GM15510 (cell line): ENCODE measurements around the gene KCNT2.

Source experiments
- POLR2A ChIP-seq: IDR thresholded peaks from 3 replicates; pipeline ENCODE4 v1.6.1; 2011; ENCODE audit warnings: borderline replicate concordance; ENCODE audit not compliant: insufficient read length; ENCODE audit errors: extremely low read depth

The KCNT2 gene

DNA sequence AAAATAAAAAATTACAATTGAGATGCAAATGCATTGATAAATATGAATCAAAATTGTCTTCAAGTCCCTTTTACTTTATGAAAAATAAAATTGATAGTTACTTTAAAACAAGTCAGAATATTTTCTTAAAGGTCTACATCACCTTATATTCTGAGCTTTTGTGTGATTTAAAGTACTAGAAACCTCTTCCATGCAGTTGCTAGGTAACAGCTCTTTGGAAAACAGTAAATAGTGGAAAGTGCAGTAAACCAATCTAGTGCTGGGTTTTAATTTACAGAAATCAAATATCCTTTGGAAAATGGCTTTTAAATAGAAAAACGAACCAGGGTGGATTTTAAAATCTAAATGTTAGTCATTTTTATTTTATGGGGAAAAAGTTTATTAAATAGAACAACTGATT, 227.9 kb downstream of the KCNT2 start:
- no peak for TF ChIP-seq POLR2A

DNA sequence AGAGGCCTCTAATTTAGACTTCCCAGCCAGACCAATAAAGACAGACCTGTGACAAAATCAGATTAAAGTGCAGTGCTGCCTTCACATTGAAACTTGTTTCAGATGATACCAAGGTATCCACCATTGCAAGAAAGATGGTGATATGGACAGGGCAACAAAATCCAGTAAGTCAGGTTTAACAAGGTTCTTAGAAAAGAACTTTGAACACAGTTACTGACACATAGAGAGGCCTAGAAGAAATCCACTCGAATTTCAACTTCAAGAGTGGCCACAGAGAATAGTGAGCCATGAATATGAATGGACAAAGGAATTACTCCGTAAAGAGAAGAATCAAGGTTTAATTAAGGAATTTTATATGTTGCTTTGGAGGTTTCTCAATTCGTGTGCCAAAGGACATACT, 230.4 kb downstream of the KCNT2 start:
- no peak for TF ChIP-seq POLR2A

DNA sequence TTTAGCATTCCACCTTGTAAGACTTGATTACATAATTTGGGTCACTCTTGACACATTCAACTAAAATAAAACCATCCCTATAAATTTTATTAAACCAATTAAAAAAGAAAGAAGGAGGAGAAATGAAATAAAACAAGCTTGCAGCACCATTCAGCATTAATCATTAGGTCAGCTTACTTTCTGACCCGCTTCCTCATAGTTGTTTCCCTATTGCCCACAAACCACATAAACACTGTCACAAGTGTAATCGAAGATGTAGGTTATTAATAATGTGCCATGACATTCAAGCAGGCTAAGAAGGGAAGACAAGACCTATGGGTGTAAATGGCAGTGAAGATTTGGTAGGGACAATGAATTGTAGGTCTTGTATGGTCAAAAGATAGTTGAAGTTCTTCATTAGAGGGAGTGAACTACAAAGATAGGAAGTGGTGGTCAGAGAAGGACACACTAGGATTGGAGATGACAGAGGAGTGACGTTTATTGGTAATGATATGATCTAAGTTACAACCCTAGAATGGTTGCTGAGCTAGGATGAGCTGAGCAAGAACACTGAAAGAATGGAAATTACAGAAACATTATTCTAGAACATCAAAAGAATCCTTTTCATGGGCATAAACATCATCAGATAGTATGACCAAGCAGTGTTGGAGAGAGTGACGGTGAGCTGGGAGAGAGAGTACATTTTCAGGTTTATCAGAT, 231.5 kb downstream of the KCNT2 start:
- TF ChIP-seq POLR2A = no peak

DNA sequence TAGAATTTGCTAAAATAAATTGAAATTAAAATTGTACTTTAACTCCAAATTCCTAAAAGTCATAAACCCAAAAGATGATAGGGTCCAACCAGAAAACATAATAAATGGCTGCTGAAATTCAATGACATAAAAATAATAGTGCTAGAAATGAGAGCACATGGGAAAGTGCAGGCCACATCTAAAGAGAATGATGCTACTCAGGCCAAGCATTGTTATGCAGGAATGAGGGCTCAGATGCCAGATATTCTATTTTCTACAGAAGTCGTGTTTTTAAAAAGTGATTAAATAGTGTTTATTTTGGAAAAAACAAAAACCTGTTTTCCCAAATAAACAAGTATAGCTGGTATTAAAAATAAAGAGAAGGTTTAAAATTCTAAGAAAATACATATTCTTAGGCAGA, 234.4 kb downstream of the KCNT2 start:
- TF ChIP-seq POLR2A = no peak

DNA sequence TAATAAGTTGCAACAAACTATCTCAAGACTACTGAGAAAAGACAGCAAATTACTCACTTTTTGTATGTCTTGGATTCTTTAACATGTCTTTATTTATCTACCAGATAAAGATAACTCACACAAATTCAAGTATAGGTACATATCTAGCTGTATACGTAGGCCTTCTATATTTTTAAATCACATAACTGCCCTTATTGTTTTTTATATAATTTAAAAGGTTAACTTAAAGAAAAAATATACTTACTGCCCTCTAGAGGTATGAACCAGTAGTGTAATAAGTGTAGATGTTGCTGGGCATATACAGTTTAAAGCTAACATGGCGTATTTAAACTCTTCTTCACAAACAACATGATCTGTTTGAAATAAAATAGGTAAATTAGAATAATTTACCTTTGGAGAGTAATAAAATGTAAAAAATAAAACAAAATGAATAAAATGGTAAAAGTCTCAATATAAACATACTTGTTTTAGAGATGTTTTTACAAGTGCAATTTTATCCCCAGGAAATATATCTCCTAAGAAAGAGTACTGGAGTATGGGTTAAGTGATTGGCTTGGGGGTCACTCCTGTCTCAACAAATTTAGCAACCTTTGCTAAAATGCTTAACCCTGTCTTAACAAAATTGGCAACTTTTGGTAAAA, 235.2 kb downstream of the KCNT2 start:
- TF ChIP-seq POLR2A = no peak

DNA sequence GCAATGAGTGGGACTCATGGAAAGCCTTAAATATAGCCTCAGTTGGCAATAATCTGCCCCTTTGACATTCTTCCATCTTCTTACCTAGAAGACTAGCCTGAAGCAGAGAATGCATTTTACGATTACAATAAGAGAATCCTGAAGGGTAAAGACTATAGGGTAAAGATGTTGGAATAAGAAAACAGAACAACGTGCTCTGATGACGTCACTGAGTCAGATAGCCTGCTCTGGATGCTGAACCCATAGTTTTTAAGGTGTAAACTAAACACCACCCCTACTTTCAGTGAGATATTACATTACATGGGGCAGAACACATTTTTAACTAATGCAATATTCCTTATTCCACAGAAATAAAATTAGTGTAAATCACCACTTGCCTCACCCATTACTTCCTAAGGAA, 240.4 kb downstream of the KCNT2 start:
- no peak for TF ChIP-seq POLR2A

DNA sequence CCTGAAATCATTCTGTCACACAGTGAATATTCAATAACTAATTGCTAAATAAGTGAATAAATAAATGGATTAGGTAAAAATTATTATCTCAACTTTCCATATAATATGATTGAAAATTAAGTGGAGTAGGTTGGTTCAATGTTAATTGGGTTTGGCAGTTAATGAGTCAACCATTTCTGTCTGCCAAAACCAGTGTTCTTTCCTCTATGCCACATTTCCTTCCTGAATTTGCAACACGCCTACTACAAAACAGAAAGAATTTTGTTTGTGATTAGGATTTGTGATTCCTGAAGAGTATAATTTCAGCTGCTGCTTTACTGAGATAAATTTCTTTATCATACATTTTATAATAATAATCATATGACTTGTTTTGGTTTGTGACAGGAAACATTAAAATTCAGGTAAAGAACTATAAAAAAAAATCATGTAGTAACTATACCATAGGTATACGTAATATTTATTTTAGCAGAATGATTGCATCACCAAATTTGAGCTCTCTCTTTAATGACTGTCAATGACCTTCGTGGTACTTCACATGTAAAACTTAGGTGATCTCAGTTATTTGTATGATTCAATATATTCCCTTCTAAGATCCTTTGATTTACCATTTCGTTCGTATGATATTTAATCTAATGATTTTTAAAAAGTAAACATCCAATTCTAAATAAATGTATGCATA, 241.3 kb downstream of the KCNT2 start:
- TF ChIP-seq POLR2A = no peak

DNA sequence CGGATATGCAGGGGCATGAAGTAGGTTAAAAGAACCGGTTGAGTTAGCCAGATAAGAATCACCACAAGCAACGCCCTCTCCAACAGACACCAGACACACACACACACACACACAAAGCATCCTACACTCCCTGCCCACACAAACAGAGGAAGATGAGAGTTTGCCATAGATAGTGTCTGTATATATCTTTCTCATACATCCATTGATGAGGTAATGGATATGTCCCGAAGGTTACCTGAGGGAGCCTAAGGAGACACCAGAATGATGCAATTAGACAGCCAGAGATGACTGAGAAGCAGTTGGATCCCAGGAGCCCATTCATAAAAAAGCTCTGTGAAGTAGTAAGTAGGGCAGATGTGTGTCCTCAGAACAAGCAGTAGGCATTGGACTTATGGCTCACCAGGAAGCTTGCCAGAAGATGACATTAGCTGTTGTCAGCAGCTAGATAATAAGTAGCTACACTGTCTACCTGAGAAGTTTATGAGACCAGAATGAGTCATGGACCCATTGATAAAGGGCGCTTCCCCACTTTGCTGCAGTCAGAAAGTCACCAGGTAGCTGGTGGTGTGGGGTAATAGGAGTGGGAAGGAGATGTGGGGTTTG, 247.0 kb downstream of the KCNT2 start:
- TF ChIP-seq POLR2A = no peak

DNA sequence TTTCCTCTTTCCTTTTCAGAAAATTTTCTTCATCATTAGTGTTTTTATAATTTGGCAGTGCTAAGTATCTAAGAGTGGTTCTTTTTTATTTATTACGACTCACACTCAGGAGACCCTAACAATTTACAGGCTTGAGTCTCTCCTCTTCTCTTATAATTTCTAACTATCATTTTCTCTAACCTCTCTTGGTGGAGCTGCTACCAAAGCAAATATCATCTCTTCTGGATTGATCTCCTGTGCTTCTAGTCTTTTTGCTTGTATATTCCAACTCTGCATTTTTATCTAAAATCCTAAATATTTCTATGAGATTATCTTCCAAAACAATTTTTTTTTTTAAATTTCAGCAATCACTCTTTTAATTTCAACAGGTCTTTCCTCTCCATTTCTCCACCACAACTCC, 250.3 kb downstream of the KCNT2 start:
- no peak for TF ChIP-seq POLR2A

DNA sequence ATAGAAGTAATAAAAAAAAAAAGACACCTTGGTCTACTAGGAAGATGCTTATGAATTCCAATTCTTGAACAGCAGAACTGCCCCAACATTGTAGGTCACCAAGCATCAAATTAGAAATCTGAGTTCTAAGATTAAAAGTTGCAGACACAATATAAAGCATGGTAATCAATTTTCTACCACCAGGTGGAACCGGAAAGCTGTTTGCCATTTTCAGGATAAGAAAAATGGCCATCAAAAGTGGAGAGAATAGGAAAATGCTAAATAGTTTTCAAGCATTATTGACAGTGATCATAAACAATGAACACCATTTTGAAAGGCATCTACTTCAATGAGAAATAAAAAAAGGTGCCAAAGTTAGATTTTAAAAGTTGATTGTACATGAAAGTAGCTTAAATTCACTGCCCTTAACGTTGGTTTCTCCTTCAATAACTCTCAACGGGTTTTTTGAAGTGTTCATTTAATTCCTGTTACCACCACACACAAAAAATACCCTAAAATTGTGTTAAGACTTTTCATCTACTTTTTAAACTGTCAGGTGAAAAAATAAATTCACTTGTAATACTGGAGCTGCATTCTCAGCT, 252.9 kb downstream of the KCNT2 start:
- no peak for TF ChIP-seq POLR2A

DNA sequence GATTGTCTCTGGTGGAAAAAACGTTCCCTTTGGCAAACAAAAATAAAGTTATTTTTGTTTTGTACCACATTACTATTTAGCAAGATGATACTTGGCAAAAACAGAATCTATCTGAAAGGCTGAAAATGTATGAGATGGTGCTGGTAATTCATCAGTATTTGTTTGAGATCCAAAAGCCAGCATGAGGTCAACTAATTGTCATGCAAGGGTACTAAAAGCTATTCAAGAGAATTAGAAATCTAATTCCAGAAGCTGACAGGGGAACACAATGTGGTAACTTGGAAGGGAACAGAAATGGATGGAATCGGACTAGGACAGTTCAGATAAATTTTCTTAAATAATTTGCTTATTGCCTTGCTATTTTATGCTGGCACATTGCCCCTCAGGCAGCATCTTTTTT, 263.8 kb downstream of the KCNT2 start:
- TF ChIP-seq POLR2A = no peak

DNA sequence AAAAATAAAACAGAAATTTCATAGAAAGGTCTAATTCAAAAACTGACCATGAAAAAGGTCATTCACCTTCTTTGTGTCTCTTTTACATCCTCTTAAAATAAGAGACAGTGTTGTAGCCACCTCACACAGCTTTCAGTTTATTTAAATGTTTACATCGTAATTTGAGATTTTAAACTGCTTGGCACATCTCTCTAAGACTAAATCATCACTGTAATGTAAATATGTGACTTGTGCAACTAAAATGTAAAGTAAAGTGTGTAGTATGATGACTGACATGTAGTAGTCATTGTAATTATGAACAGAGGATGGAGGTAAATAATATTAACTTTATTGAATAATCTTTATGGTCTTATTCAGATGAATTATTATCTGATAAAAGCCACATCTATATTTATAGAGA, 283.9 kb downstream of the KCNT2 start:
- no peak for TF ChIP-seq POLR2A

DNA sequence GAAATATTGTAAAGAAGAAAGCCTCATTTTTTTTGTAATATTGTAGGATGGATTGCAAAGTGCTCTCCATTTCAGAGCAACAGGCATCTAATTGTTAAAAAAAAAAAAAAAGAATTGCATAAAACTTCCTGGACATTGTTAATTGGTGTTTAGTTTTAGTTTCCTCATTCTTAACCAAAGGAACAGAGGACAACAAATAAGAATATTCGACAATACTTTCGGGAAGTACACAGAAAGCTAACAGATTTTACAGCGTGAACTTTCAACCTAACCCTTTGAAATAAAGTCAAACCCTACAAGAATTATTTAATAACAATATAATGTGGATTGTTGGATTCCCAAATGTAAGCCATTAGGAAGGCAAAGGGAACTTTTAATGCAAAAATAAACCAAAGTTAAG, 284.4 kb downstream of the KCNT2 start:
- TF ChIP-seq POLR2A = no peak

DNA sequence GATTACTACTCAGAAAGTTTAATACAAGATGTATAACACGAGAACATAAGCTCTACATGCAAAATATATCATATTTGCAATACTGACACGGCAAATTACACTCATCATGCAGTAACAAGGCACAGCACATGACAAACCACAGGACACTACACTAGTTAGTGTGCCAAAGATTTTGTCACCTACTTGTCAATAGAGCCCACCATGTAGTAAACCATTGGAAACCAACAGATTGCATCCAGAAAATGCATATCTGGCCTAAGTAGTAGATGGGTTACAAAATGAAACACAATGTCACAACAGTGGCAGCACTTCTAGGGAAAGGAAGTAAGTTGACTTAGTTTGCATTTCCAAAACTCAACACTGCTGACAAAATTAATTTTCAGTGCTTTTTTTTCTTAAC, 288.9 kb downstream of the KCNT2 start:
- TF ChIP-seq POLR2A = no peak

DNA sequence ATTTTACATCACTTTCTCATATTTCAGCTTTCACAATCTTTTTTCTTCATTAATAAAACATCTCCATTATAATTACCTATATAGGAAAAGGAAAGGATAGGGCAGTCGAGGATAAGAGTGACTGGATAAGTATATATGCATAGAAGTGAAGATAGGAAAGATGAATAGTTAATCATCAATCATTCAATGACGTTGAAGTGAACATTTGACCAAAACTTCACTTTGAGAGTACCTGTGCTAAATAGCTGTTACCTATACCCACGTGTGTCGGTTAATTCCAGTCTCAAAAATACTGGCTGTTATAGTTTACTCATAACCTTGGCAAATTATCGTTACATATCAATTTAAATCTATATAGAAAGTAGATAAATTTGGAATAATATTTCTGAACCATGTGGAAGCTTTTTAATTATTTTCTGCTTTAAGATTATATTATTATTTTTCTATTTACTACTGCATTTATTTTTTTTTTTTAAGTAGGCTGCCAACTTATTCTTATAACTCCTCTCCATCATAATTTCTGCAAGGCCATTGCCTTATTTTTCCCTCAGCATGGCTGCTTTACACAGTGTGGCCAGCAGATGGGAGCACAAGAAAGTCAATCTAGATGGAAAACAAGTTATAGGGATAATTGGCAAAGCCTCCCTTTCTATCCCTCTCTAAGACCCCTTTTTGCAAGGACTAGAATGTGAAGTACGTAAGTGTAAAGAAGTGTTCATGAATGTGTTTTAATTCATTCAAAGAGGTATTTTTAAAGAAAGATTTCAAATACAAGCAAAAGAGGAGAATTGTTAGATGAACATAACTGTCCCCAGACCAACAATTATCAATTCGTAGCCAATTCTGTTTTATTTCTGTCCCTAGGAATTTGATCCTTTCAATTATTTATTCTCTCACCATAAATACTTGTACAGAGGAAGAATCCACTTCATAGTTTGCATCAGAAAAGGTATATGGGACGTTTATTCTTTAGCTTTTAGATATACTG, 290.4 kb downstream of the KCNT2 start:
- TF ChIP-seq POLR2A = no peak

DNA sequence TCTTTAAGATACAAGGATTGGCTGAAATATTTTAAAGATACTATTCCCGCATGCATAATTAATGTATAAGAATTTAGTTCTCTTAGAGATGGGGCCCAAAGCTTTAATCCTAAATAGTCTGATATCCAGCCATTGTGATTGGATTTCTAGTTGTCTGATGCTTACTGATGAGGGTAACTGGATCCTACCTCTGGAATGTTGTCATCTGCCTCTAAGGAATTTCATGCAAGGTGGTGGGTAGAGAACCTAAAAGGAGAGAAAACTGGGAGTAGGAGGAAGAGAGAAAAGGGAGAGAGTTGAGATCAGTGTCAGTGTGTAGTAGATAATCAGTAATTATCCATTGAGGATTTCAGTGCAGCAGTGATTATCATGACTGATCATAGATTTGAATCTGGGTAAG, 295.5 kb downstream of the KCNT2 start:
- TF ChIP-seq POLR2A = no peak
